AG09309 (cell line): ENCODE measurements around the gene ANKRD34A.

Experiments used
- DNase-seq: peaks from one replicate; pipeline ENCODE4 v3.0.0-alpha.2; 2010; ENCODE audit warnings: low read depth
- H3K4me3 ChIP-seq: 2 replicates; pipeline ENCODE4 v1.5.1; 2011; ENCODE audit warnings: mild to moderate bottlenecking, low read depth, low read length, moderate library complexity; ENCODE audit not compliant: control insufficient read depth
- CTCF ChIP-seq: IDR thresholded peaks from 2 replicates; pipeline ENCODE4 v1.5.1; 2011; ENCODE audit warnings: mild to moderate bottlenecking, low read depth, low read length, inconsistent platforms; ENCODE audit not compliant: insufficient read depth, control insufficient read depth; ENCODE audit errors: missing control alignments

Gene ANKRD34A

GRCh38 chr1:145964328-145965118, at the start of gene ANKRD34A, which contains the start of gene POLR3GL:
TSS of gene ANKRD34A (minus strand) at chr1:145964575. CDS start at chr1:145961759, 2,816 bp downstream.
TSS of gene POLR3GL (plus strand) at chr1:145964690. CDS start at chr1:145974866, 10,176 bp downstream.
- DNase-seq, result peak; percentile 61
- TF ChIP-seq CTCF, result no peak
- H3K4me3 ChIP-seq, result peak within 1 kb of the TSS; percentile 46

DNA sequence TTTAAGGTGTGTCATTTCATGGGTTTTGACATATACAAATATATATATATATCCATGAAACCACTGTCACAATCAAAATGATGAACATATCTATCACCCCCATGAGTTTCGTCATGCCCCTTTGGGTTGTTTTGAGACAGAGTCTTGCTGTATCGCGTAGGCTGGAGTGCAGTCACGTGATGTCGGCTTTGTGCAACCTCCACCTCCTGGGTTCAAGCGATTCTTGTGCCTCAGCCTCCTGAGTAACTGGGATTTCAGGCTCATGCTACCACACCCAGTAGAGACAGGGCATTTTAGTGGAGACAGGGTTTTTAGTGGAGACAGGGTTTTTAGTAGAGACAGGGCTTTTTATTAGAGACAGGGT, 49.2 kb upstream of the ANKRD34A start:
- no peak overlapping the region for H3K4me3 ChIP-seq
- no peak for DNase-seq
- TF ChIP-seq CTCF, result no peak

DNA sequence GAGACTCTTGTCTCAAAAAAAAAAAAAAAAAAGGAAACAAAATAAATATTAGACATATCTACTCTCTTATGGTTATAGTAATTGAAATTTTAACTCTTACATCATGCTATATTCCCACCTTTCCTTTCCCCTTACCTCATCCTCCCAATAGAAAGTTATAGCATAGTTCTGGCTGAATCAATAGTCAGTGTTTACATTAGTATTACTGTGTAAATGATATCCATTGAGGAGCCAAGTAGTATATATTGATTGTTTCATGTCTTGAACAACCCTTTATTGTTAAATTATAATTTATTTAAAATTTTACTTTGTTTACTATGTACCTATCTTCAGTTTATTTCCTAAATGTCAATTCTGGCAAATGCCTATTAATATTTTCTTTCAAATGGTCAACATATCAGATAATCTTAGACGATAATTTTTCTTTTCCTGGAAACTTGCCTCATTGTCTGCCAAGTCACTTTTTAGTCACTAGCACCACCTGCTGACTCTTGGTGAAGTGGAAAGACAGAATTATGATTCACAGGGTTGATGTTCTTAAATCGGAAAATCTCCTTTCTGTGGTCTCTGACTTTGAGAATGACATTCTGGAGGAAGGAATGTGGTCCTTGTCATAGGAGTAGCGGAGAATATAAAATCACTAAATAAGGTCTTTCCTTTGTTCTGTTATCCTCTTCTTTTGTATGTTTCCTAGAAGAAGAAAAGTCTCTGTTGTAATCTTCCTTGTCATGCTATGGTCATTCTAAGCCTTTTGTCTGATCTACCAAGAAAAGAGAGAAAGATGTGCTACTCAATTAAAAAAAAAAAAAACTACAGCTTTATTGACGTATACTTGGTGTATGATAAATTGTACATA, 48.6 kb upstream of the ANKRD34A start:
- DNase-seq, result peak; percentile 62
- H3K4me3 ChIP-seq, result no peak overlapping the region
- peak; percentile 72 for TF ChIP-seq CTCF

DNA sequence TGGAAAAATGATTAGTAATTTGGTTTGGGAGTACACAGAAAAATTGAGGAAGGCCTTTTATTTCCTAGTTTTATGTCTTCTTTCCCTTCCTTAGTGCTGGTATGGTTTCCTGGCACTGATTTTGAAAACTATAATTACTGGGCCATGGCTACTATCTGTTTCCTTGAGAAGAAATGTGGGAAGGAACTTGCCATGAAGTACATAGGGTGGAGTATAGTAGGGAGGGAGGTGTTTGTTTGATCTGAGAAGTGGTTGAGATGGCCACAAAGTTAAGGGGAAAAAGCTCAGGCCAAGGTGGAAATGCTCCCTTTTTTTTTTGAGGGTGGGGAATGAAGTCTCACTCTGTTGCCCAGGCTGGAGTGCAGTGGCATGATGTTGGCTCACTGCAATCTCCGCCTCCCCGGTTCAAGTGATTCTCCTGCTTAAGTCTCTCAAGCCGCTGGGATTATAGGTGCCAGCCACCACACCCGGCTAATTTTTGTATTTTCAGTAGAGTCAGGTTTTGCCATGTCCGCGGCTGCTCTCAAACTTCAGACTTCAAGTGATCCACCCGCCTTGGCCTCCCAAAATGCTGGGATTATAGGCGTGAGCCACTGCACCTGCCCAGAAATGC, 45.9 kb upstream of the ANKRD34A start:
- no peak overlapping the region for H3K4me3 ChIP-seq
- DNase-seq, result no peak
- TF ChIP-seq CTCF, result no peak

DNA sequence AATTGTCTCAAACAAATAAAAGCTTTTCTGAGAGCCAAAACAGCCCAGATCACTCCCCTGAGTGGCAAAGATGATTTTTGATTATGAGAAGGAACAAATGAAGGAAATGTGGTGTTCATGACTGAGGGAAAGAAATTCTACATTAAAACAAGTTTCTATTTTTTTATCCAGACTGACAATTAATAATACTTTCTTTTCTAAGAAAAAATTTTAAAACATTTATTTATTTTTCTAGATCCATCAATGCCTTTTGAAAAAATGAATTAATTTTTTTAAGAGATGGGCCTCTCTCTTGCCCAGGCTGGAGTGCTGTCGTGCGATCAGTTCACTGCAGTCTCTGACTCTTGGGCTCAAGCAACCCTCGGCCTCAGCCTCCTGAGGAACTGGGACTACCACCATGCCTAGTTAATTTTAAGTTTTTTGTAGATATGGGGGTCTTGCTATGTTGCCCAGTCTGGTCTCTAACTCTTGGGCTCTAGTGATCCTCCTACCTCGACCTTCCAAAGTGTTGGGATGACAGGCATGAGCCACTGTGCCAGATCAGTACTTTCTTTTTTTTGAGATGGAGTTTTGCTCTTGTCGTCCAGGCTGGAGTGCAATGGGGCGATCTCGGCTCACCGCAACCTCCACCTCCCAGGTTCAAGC, 43.2 kb upstream of the ANKRD34A start:
- H3K4me3 ChIP-seq, result no peak overlapping the region
- no peak for DNase-seq
- no peak for TF ChIP-seq CTCF

GRCh38 chr1:146001709-146002108, 37.3 kb upstream of the ANKRD34A start:
- DNase-seq, result no peak
- no peak for TF ChIP-seq CTCF
- no peak overlapping the region for H3K4me3 ChIP-seq
